H9 (cell line): ENCODE measurements around the gene RNF114. TPM values are rescaled to one million over a fixed set of nuclear protein-coding genes. Genes with fewer than 3 reads are reported as not detected.

Experiments
- DNase-seq: peaks from one replicate; pipeline ENCODE4 v3.0.0-alpha.2; 2017
- H2AFZ ChIP-seq: one replicate; pipeline ENCODE4 v1.6.1; 2013; ENCODE audit warnings: mild to moderate bottlenecking, low read length, control low read depth, moderate library complexity
- H2AK5ac ChIP-seq: 2 replicates; pipeline ENCODE4 v1.6.1; 2013; ENCODE audit warnings: low read length, control low read depth, mixed read lengths; ENCODE audit not compliant: insufficient read length
- H2BK120ac ChIP-seq: one replicate; pipeline ENCODE4 v1.6.1; 2013; ENCODE audit warnings: low read depth, mild to moderate bottlenecking, low read length, control low read depth, inconsistent platforms; ENCODE audit not compliant: poor library complexity, severe bottlenecking
- H2BK12ac ChIP-seq: 2 replicates; pipeline ENCODE4 v1.6.1; 2013; ENCODE audit warnings: low read length, control low read depth, mixed read lengths, low read depth; ENCODE audit not compliant: insufficient read length
- H2BK15ac ChIP-seq: 2 replicates; pipeline ENCODE4 v1.6.1; 2013; ENCODE audit warnings: low read depth, low read length, control low read depth
- H2BK20ac ChIP-seq: one replicate; pipeline ENCODE4 v1.6.1; 2013; ENCODE audit warnings: low read depth, mild to moderate bottlenecking, low read length, control low read depth, inconsistent platforms; ENCODE audit not compliant: poor library complexity, severe bottlenecking
- H2BK5ac ChIP-seq: 2 replicates; pipeline ENCODE4 v1.6.1; 2013; ENCODE audit warnings: low read length, control low read depth, mixed read lengths; ENCODE audit not compliant: insufficient read length
- H3K14ac ChIP-seq: 2 replicates; pipeline ENCODE4 v1.6.1; 2013; ENCODE audit warnings: low read length, control low read depth; ENCODE audit not compliant: insufficient read depth
- H3K18ac ChIP-seq: 2 replicates; pipeline ENCODE4 v1.6.1; 2013; ENCODE audit warnings: low read depth, mild to moderate bottlenecking, mixed read lengths, low read length, control low read depth; ENCODE audit not compliant: insufficient read length
- H3K23ac ChIP-seq: 2 replicates; pipeline ENCODE4 v1.6.1; 2013; ENCODE audit warnings: low read length, control low read depth, mixed read lengths, low read depth; ENCODE audit not compliant: insufficient read length
- H3K23me2 ChIP-seq: 2 replicates; pipeline ENCODE4 v1.6.1; 2013; ENCODE audit warnings: low read depth, mild to moderate bottlenecking, mixed read lengths, low read length, control low read depth; ENCODE audit not compliant: insufficient read length, poor library complexity, severe bottlenecking
- H3K27ac ChIP-seq: 2 replicates; pipeline ENCODE4 v1.5.1; 2013; ENCODE audit warnings: low read length, control low read depth, mixed read lengths, low read depth; ENCODE audit not compliant: insufficient read length
- H3K27me3 ChIP-seq: 2 replicates; pipeline ENCODE4 v1.6.1; 2013; ENCODE audit warnings: low read length, control low read depth, inconsistent platforms; ENCODE audit not compliant: insufficient read depth
- H3K4ac ChIP-seq: 2 replicates; pipeline ENCODE4 v1.6.1; 2013; ENCODE audit warnings: low read depth, mild to moderate bottlenecking, control low read depth, inconsistent platforms, low read length, moderate library complexity
- H3K4me1 ChIP-seq: 2 replicates; pipeline ENCODE4 v1.6.1; 2013; ENCODE audit warnings: low read length, control low read depth, inconsistent platforms; ENCODE audit not compliant: insufficient read depth
- H3K4me2 ChIP-seq: 2 replicates; pipeline ENCODE4 v1.6.1; 2013; ENCODE audit warnings: low read length, control low read depth, mixed read lengths; ENCODE audit not compliant: insufficient read length, insufficient read depth
- H3K56ac ChIP-seq: 2 replicates; pipeline ENCODE4 v1.6.1; 2013; ENCODE audit warnings: low read depth, mild to moderate bottlenecking, mixed read lengths, low read length, control low read depth; ENCODE audit not compliant: insufficient read length
- H3K79me1 ChIP-seq: 2 replicates; pipeline ENCODE4 v1.6.1; 2013; ENCODE audit warnings: low read depth, mild to moderate bottlenecking, moderate library complexity, low read length, control low read depth, inconsistent platforms; ENCODE audit not compliant: insufficient read depth, poor library complexity, severe bottlenecking
- H3K79me2 ChIP-seq: 2 replicates; pipeline ENCODE4 v1.6.1; 2013; ENCODE audit warnings: low read length, control low read depth, inconsistent platforms; ENCODE audit not compliant: insufficient read depth
- H3K9ac ChIP-seq: 2 replicates; pipeline ENCODE4 v1.6.1; 2013; ENCODE audit warnings: low read length, control low read depth, mixed read lengths; ENCODE audit not compliant: insufficient read length; ENCODE audit errors: extremely low read depth
- H3K9me3 ChIP-seq: one replicate; pipeline ENCODE4 v1.6.1; 2013; ENCODE audit warnings: low read depth, low read length, inconsistent platforms; ENCODE audit not compliant: control insufficient read depth
- H3T11ph ChIP-seq: one replicate; pipeline ENCODE4 v1.6.1; 2013; ENCODE audit warnings: mild to moderate bottlenecking, low read length, control low read depth, inconsistent platforms
- H4K20me1 ChIP-seq: one replicate; pipeline ENCODE4 v1.6.1; 2013; ENCODE audit not compliant: control insufficient read depth, insufficient read length, insufficient read depth
- H4K5ac ChIP-seq: 2 replicates; pipeline ENCODE4 v1.6.1; 2013; ENCODE audit warnings: low read depth, mild to moderate bottlenecking, mixed read lengths, low read length, control low read depth; ENCODE audit not compliant: insufficient read length
- H4K8ac ChIP-seq: replicated peaks from 2 replicates; pipeline ENCODE4 v1.6.1; 2013; ENCODE audit warnings: low read length, control low read depth, mixed read lengths, low read depth; ENCODE audit not compliant: insufficient read length
- H4K91ac ChIP-seq: 2 replicates; pipeline ENCODE4 v1.6.1; 2013; ENCODE audit warnings: low read depth, mild to moderate bottlenecking, moderate library complexity, mixed read lengths, low read length, control low read depth; ENCODE audit not compliant: insufficient read length
- H3K27ac Mint-ChIP-seq, 3 experiments: 2 replicates in 2 of 3; 3 replicates in 1 of 3; pipeline ENCODE4 v1.8.0; 2020 to 2021; ENCODE audit warnings: mixed read lengths in 3 of 3, mild to moderate bottlenecking in 1 of 3, moderate library complexity in 1 of 3
- H3K27me3 Mint-ChIP-seq: 2 replicates; pipeline ENCODE4 v1.8.0; 2021; ENCODE audit warnings: low read depth, mild to moderate bottlenecking, moderate library complexity, mixed read lengths
- H3K36me3 Mint-ChIP-seq, 3 experiments: 2 replicates in 2 of 3; 3 replicates in 1 of 3; pipeline ENCODE4 v1.8.0; 2020 to 2021; ENCODE audit warnings: low read depth in 3 of 3, mixed read lengths in 3 of 3; ENCODE audit not compliant: insufficient read depth in 1 of 3
- H3K4me1 Mint-ChIP-seq, 2 experiments: 2 replicates each; pipeline ENCODE4 v1.8.0; 2020; ENCODE audit warnings: mixed read lengths in 2 of 2
- H3K4me3 Mint-ChIP-seq, 2 experiments: 2 replicates in 1 of 2; 3 replicates in 1 of 2; pipeline ENCODE4 v1.8.0; 2020 to 2021; ENCODE audit warnings: mild to moderate bottlenecking in 2 of 2, mixed read lengths in 2 of 2, moderate library complexity in 1 of 2
- H3K9me3 Mint-ChIP-seq, 2 experiments: 2 replicates in 1 of 2; 3 replicates in 1 of 2; pipeline ENCODE4 v1.8.0; 2020; ENCODE audit warnings: mild to moderate bottlenecking in 2 of 2, mixed read lengths in 2 of 2, moderate library complexity in 1 of 2
- CTCF ChIP-seq: fragments of 200-600 bp; sonication (generic); conservative IDR thresholded peaks from 3 replicates; pipeline ENCODE4 v1.8.0; 2021; ENCODE audit warnings: antibody characterized with exemption, mild to moderate bottlenecking
- WGBS: extraction: QIAGEN DNeasy Blood & Tissue Kit; methylation state at CpG from one replicate; pipeline ENCODE4 v1.1.7; 2013; ENCODE audit warnings: missing lambda C conversion rate, low lambda C conversion rate, mixed read lengths; ENCODE audit not compliant: insufficient read length; ENCODE audit errors: extremely low coverage; 5-methylcytosine and 5-hydroxymethylcytosine counted together
- total RNA-seq: library from RNA; stranded (reverse); gene quantifications from 2 replicates; pipeline ENCODE4 v1.2.1, GENCODE V29; 2021

RNF114 gene
- total RNA-seq, 1 experiment from 2014 or later = 75.5 TPM

- H3K23me2 ChIP-seq = no peaks in the 10 kb centered on the region
- no peak overlapping the region for H3K4me3 Mint-ChIP-seq
- no peaks in the 10 kb centered on the region for H3K79me1 ChIP-seq
- no peaks in the 10 kb centered on the region for H3K9me3 Mint-ChIP-seq
- no peak overlapping the region for H3K27ac Mint-ChIP-seq
- H3K9me3 ChIP-seq = no peaks in the 10 kb centered on the region
- WGBS = no CpG with 5 or more reads among the region's 11 CpGs
- no peak overlapping the region for H2BK15ac ChIP-seq
- H3K14ac ChIP-seq = no peak overlapping the region
- H4K8ac ChIP-seq = no peak overlapping the region
- H3K79me2 ChIP-seq = 0 out of 2 replicates have a peak, but pooled peaks cover 3% of the 10 kb centered on the region
- H2BK12ac ChIP-seq = no peak overlapping the region
- no peaks in the 10 kb centered on the region for H3K27me3 Mint-ChIP-seq
- no peak overlapping the region for H2BK5ac ChIP-seq
- no peak overlapping the region for H3K4ac ChIP-seq
- no peaks in the 10 kb centered on the region for H3K4me1 Mint-ChIP-seq
- H2BK20ac ChIP-seq = no peak overlapping the region
- H4K20me1 ChIP-seq = no peaks in the 10 kb centered on the region
- no peaks in the 10 kb centered on the region for H3K27me3 ChIP-seq
- no peak overlapping the region for H3T11ph ChIP-seq
- H2BK120ac ChIP-seq = no peak overlapping the region
- H3K23ac ChIP-seq = no peak overlapping the region
- no peak for DNase-seq
- H3K4me1 ChIP-seq = no peaks in the 10 kb centered on the region
- no peak overlapping the region for H3K18ac ChIP-seq
- H4K5ac ChIP-seq = no peak overlapping the region
- H3K4me2 ChIP-seq = no peak overlapping the region
- no peak overlapping the region for H3K56ac ChIP-seq
- H2AFZ ChIP-seq = no peak overlapping the region
- no peak overlapping the region for H3K9ac ChIP-seq
- H4K91ac ChIP-seq = no peak overlapping the region
- TF ChIP-seq CTCF = no peak
- H3K36me3 Mint-ChIP-seq = peaks cover 53 to 91% (median 86%) of the 10 kb centered on the region in 3 experiments; a peak in 6 of 7 replicates
- no peak overlapping the region for H3K27ac ChIP-seq
- no peak overlapping the region for H2AK5ac ChIP-seq
Measured at GRCh38 chr20:49948809-49949507, 12.8 kb downstream of the RNF114 start.
